Epithelial cell of proximal tubule (primary cell): ENCODE measurements around the gene KLHL3. TPM values are rescaled to one million over a fixed set of nuclear protein-coding genes. Genes with fewer than 3 reads are reported as not detected.

ENCODE experiments used
- DNase-seq: peaks from one replicate; pipeline ENCODE4 v3.0.0-alpha.2; 2011; ENCODE audit warnings: low read depth
- H3K4me3 ChIP-seq: 2 replicates; pipeline ENCODE4 v1.5.1; 2011; ENCODE audit warnings: low read depth, mild to moderate bottlenecking, low read length
- CTCF ChIP-seq: conservative IDR thresholded peaks from 2 replicates; pipeline ENCODE4 v1.5.1; 2012; ENCODE audit warnings: low read depth, mild to moderate bottlenecking, low read length
- total RNA-seq: library from RNA; depleted of rRNA; stranded (reverse); fragments of >200 nt; gene quantifications from 2 replicates; pipeline ENCODE4 v1.2.3, GENCODE V29; 2015

KLHL3 gene
- total RNA-seq, 1 donor from 2014 or later = 1.1 TPM

- no peak for DNase-seq
- no peak overlapping the region for H3K4me3 ChIP-seq
- no peak for TF ChIP-seq CTCF
Measured at GRCh38 chr5:137609127-137609526, 126.8 kb downstream of the KLHL3 start.

GRCh38 chr5:137607771-137608170, 128.1 kb downstream of the KLHL3 start:
- DNase-seq = no peak

GRCh38 chr5:137606401-137606800, 129.5 kb downstream of the KLHL3 start:
- no peak for TF ChIP-seq CTCF
- no peak for DNase-seq
- no peak overlapping the region for H3K4me3 ChIP-seq

More at GRCh38 chr5:137607771-137608170, 128.1 kb downstream of the KLHL3 start:
- no peak for TF ChIP-seq CTCF
- no peak overlapping the region for H3K4me3 ChIP-seq

GRCh38 chr5:137605411-137605810, 130.5 kb downstream of the KLHL3 start:
- no peak for DNase-seq
- TF ChIP-seq CTCF = peak; percentile 63
- H3K4me3 ChIP-seq = no peak overlapping the region

- no peak for DNase-seq
- no peak for TF ChIP-seq CTCF
Measured at GRCh38 chr5:137604348-137605095, 131.4 kb downstream of the KLHL3 start.

GRCh38 chr5:137603891-137604290, 132.0 kb downstream of the KLHL3 start:
- no peak overlapping the region for H3K4me3 ChIP-seq
- no peak for TF ChIP-seq CTCF
- no peak for DNase-seq

More at GRCh38 chr5:137604348-137605095, 131.4 kb downstream of the KLHL3 start:
- no peak overlapping the region for H3K4me3 ChIP-seq

- H3K4me3 ChIP-seq = no peak overlapping the region
- TF ChIP-seq CTCF = no peak
- DNase-seq = no peak
Measured at GRCh38 chr5:137603356-137603755, 132.5 kb downstream of the KLHL3 start.
